PC-9 (cell line): ENCODE measurements around the gene PVALB. TPM values are rescaled to one million over a fixed set of nuclear protein-coding genes. Genes with fewer than 3 reads are reported as not detected.

Experiments
- BruUV-seq: library from RNA; stranded (reverse); fragments of 400-500 nt; replicated peaks from 2 replicates; lab custom pipeline; 2021; lab: Mats Ljungman, UMichigan
- CTCF ChIA-PET: fragments of 300-600 bp; sonication (Branson Sonifier 250); formaldehyde crosslinking; loops from one replicate; lab custom pipeline; 2022; ENCODE audit warnings: antibody characterized with exemption; lab: Charles Lee
- POLR2A ChIA-PET: fragments of 300-600 bp; sonication (Branson Sonifier 250); formaldehyde crosslinking; loops from one replicate; lab custom pipeline; 2022; ENCODE audit warnings: antibody characterized with exemption; ENCODE audit not compliant: unreplicated experiment; lab: Charles Lee
- DNase-seq, 2 experiments: peaks; one replicate each; pipeline versions ENCODE4 v3.0.0 to v3.0.0-alpha.2; 2015 to 2022; ENCODE audit warnings: mixed read lengths in 1 of 2
- H2AFZ ChIP-seq: fragments of 200-600 bp; sonication (generic); 2 replicates; pipeline ENCODE4 v1.8.1; 2017; ENCODE audit warnings: antibody characterized with exemption
- H3F3A ChIP-seq: fragments of 200-600 bp; sonication (generic); 2 replicates; pipeline ENCODE4 v1.8.1; 2017; ENCODE audit warnings: antibody characterized with exemption, mild to moderate bottlenecking, low read depth; ENCODE audit not compliant: insufficient read depth
- H3K27ac ChIP-seq: fragments of 200-600 bp; sonication (generic); 2 replicates; pipeline ENCODE4 v1.6.1; 2016; ENCODE audit warnings: mixed run types
- H3K27me3 ChIP-seq: fragments of 200-600 bp; sonication (generic); 2 replicates; pipeline ENCODE4 v1.6.1; 2016; ENCODE audit warnings: low read depth, mixed run types; ENCODE audit not compliant: insufficient read depth
- H3K36me3 ChIP-seq: fragments of 200-600 bp; sonication (generic); 2 replicates; pipeline ENCODE4 v1.6.1; 2016; ENCODE audit warnings: low read depth, mixed run types
- H3K4me1 ChIP-seq: fragments of 200-600 bp; sonication (generic); replicated peaks from 2 replicates; pipeline ENCODE4 v1.6.1; 2016; ENCODE audit warnings: mixed run types; ENCODE audit not compliant: insufficient read depth
- H3K4me2 ChIP-seq: fragments of 200-600 bp; sonication (generic); 2 replicates; pipeline ENCODE4 v1.6.1; 2017; ENCODE audit warnings: mixed run types
- H3K4me3 ChIP-seq: fragments of 200-600 bp; sonication (generic); 2 replicates; pipeline ENCODE4 v1.6.1; 2016; ENCODE audit warnings: mixed run types
- H3K79me2 ChIP-seq: fragments of 200-600 bp; sonication (generic); 2 replicates; pipeline ENCODE4 v1.6.1; 2017; ENCODE audit warnings: low read depth, mixed run types
- H3K9me2 ChIP-seq: fragments of 200-600 bp; sonication (generic); 2 replicates; pipeline ENCODE4 v1.8.1; 2017; ENCODE audit warnings: mild to moderate bottlenecking; ENCODE audit not compliant: insufficient read depth
- H3K9me3 ChIP-seq: fragments of 200-600 bp; sonication (generic); 2 replicates; pipeline ENCODE4 v1.8.1; 2016; ENCODE audit warnings: low read depth; ENCODE audit not compliant: insufficient read depth
- H4K20me1 ChIP-seq: fragments of 200-600 bp; sonication (generic); 2 replicates; pipeline ENCODE4 v1.8.1; 2017; ENCODE audit not compliant: insufficient read depth
- CTCF ChIP-seq: fragments of 200-600 bp; sonication (generic); conservative IDR thresholded peaks from 2 replicates; pipeline ENCODE4 v1.6.1; 2017; ENCODE audit warnings: mixed run types, antibody characterized with exemption, mild to moderate bottlenecking, moderate library complexity
- EZH2 ChIP-seq: fragments of 200-600 bp; sonication (generic); IDR thresholded peaks from 2 replicates; pipeline ENCODE4 v1.8.0; 2017; ENCODE audit warnings: antibody characterized with exemption, low read depth
- intact Hi-C: fragments of 100-400 bp; cut with micrococcal nuclease; formaldehyde crosslinking; loops from one replicate; pipeline ENCODE4 v1.10.0; 2022; ENCODE audit not compliant: unreplicated experiment
- total RNA-seq: library from RNA; stranded (reverse); gene quantifications from 2 replicates; pipeline ENCODE4 v1.2.3, GENCODE V29; 2021

PVALB gene
- total RNA-seq, 1 experiment from 2014 or later: not detected

GRCh38 chr22:36759481-36760159 is 57.2 kb downstream of the PVALB start:
- H3K9me3 ChIP-seq: no peaks in the 10 kb centered on the region
- ChIA-PET POLR2A (no interaction called here), CTCF (no interaction called here)
- no peaks in the 10 kb centered on the region for H3K79me2 ChIP-seq
- no peaks in the 10 kb centered on the region for H3K36me3 ChIP-seq
- H3K4me3 ChIP-seq: no peak overlapping the region
- peaks cover 17% of the 10 kb centered on the region for H3K27me3 ChIP-seq
- H3F3A ChIP-seq: peaks cover 8% of the 10 kb centered on the region; the same call in 1 of the 2 replicates
- no peak overlapping the region for H2AFZ ChIP-seq
- H4K20me1 ChIP-seq: no peaks in the 10 kb centered on the region
- no peak for TF ChIP-seq CTCF
- no peak for TF ChIP-seq EZH2
- intact Hi-C loops: no loop called here
- H3K4me2 ChIP-seq: no peak overlapping the region
- no peak for DNase-seq
- BruUV-seq: no TSS peak
- H3K4me1 ChIP-seq: peaks cover 14% of the 10 kb centered on the region
- no peaks in the 10 kb centered on the region for H3K9me2 ChIP-seq
- no peak overlapping the region for H3K27ac ChIP-seq

DNA sequence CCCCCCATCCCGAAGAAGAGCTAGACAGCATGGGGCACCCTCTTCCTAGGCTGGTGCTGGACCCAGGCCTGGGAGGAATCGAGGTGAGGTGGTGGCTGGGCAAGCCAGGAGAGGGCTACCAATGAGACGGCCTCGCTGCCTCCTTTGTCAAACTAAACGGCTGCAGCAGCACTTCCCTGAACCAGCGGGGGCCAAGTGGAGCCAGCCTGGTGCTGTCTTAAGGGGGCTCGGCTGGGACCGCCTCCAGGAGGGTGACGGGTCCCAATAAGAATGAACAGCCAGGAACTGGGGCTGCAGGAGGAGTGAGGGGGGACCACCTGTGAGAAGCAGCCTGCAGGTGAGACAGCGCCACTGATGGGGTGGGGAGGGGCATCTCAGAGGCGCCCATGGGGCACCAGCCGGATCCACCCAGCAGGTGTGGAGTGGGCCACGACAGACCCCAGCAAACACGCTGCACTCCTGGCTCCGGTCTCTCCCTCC is 58.0 kb downstream of the PVALB start:
- Histone ChIP-seq H3K9me2 (no peaks in the 10 kb centered on the region), H3K4me3 (no peak overlapping the region), H3K9me3 (no peaks in the 10 kb centered on the region), H4K20me1 (no peaks in the 10 kb centered on the region), H3K27ac (no peak overlapping the region), H3K4me2 (no peak overlapping the region), H2AFZ (no peak overlapping the region), H3F3A (peaks cover 7% of the 10 kb centered on the region; the same call in 1 of the 2 replicates), H3K27me3 (peaks cover 23% of the 10 kb centered on the region), H3K79me2 (no peaks in the 10 kb centered on the region), H3K36me3 (no peaks in the 10 kb centered on the region), H3K4me1 (peaks cover 9% of the 10 kb centered on the region)
- ChIA-PET POLR2A (no interaction called here), CTCF (no interaction called here)
- intact Hi-C loops: no loop called here
- DNase-seq: no peak
- no TSS peak for BruUV-seq
- TF ChIP-seq CTCF (no peak), EZH2 (no peak)

GRCh38 chr22:36757668-36758211 is 59.1 kb downstream of the PVALB start:
- intact Hi-C loops: loop anchor here (1.0 kb wide), 2 partner anchors 211 to 220 kb away; no protein-coding TSS in a partner anchor
- POLR2A ChIA-PET: no interaction called here
- Histone ChIP-seq H3K9me2 (no peaks in the 10 kb centered on the region), H3K4me2 (no peak overlapping the region), H4K20me1 (no peaks in the 10 kb centered on the region), H3K9me3 (no peaks in the 10 kb centered on the region), H3F3A (peaks cover 12% of the 10 kb centered on the region), H3K4me3 (no peak overlapping the region), H3K36me3 (no peaks in the 10 kb centered on the region), H2AFZ (no peak overlapping the region), H3K27ac (no peak overlapping the region), H3K27me3 (peaks cover 23% of the 10 kb centered on the region), H3K4me1 (peaks cover 6% of the 10 kb centered on the region), H3K79me2 (no peaks in the 10 kb centered on the region)
- DNase-seq: peak; percentile 65 to 84
- BruUV-seq: no TSS peak
- CTCF ChIA-PET: interaction anchor here (0.7 to 1.2 kb wide), 3 partner anchors 16 to 211 kb away, joined by 3 to 5 read pairs (median 4); partner anchors contain the start of gene IFT27
- TF ChIP-seq EZH2 (no peak), CTCF (peak; percentile 97)
